HG03558 (cell line): Measurements from ENCODE around the gene ZNF691.
A peak's percentile ranks its signal among the peaks of the same experiment; 100 is the strongest.
"Not testable (repeated sequence)": the region's sequence is repeated elsewhere in the genome, so short reads cannot be mapped to it uniquely, and the experiment has no call there.

Experiments used
- ATAC-seq: cut with Tn5 transposase; IDR thresholded peaks from one replicate; pipeline ENCODE4 v1.9.1; 2021; ENCODE audit warnings: moderate number of reproducible peaks; ENCODE audit not compliant: unreplicated experiment; ENCODE audit errors: extremely low read depth

Gene ZNF691, protein sequence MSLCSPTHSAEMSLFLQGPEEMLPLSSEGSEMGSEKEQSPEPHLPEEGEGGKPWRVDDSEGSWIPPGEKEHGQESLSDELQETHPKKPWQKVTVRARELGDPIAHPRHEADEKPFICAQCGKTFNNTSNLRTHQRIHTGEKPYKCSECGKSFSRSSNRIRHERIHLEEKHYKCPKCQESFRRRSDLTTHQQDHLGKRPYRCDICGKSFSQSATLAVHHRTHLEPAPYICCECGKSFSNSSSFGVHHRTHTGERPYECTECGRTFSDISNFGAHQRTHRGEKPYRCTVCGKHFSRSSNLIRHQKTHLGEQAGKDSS

DNA sequence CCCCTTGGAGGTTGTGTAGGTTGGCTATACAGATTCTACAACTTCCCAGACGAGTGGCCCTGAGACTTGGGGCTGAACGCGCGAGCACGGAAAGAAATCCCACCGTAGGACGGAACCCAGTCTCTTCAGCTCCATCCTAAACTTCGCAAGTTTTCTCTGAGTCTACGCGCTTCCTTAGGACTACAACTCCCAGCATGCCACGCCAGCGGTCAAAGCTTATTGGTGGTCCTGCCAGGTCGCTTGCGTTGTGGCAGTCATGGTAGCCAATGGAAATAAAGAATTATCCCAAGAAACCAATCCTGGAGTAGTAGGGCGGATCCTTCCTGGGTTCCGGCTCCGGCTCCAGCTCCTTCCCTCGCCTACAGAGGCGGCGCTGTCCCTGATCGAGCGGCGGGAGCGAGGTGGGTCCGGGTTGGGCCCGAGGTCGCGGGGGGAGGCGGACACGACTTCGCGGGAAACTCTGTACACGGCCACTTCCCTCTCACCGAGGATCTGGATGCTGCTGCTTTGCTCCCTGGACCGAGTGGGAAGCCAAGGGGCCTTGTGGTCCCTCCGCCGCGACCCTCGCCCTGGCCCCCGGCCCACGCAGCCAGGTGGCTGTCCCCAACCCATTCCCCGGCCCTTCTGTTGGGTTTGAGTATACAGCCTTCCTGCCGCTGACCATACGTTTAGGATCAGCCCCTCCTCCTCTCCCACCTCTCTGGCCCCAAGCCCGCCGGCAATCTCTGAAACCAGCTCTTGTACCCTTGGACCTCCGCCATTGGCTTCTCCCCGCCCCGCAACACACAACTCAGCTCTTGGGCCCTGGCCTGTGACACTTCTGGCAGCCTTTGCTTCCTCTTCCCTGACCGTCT, at the start of gene ZNF691:
Gene ZNF691 (plus strand): TSS at position 357 of the 854 bp plus-strand sequence. CDS start 3,046 bp downstream, outside the sequence.
- peak; percentile 70 for ATAC-seq

DNA sequence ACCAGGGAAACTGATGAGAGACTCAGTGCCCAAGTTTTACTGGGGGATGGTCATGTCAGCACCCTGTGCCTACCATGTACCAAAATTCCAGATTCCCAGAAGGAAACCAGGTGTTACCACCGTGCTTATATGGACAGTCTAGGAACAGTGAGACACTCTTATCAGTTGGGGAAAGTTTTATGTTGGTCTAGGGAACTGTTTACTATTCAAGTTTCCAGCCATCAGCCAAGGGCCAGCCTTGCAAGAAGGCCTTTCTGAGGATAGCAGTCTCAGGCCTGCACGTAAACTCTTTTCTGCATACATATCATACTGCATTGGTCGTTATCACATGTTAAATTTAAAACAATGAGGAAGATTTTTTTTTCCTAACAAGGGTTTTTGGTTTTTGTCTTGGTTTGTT, 49.0 kb upstream of the ZNF691 start:
- no peak for ATAC-seq

DNA sequence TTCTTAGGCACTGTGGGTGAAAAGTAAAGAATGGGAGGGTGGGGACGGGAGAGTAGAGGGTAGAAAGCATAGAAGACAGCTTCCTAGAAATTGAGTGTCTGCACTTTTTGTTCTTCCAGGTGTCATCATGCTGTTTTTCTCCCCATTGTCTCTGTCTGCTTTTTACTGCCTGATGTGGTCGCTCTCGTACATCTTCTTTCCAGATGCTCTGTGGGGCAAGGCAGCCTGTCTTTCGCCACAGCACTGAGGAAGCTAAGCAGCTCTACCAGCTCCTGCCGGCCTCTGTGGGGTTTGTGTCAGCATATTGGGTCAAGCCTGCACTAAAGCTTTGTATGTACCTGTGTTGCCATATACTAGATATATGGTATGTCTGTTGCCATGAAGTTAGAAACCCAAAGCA, 48.4 kb upstream of the ZNF691 start:
- ATAC-seq: no peak

DNA sequence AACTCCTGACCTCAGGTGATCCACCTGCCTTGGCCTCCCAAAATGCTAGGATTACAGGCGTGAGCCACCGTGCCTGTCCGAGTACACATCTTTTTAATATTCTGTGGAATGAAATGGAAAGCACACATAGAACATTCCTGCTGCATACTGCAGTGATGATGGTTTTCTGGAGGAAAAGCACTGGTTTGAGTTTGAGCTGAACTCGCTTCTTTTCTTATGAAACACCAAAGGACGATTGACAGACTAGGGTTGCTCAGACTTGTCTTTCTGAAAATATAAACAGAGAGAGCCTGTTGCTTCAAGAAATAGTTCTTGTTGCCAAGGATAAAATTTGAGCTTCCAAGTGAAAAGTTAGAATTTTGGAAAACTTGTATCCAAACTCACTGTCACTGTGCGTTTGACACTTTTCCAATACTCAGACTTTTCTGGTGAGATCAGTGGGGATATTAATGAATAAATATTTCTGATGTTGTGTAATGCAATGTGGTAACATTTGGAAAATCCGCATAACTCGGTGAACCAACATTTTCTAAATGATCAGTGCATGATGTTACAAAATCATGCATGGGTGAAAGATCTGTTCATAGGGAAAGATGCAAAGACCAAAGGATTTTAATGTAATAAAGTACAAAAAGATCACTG, 44.5 kb upstream of the ZNF691 start:
- ATAC-seq: no peak

DNA sequence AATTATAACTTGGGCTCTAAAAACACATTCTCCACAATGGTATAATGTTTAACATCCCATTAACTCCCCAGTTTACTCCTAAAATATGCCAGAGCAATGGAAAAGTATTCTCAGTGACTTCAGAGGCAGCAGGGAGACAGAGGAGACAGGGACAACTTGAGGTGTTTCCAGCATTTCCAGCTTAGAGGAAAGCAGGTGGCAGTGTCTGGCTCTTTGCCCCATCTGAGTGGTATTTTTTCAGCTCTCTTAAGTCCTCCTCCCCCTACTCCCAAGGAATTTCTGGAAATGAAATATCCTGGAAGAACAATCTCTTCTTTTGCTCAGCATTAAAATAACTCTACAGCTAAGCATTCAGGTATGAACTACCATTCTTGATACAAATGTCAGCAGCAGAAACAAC, 40.2 kb upstream of the ZNF691 start:
- no peak for ATAC-seq

DNA sequence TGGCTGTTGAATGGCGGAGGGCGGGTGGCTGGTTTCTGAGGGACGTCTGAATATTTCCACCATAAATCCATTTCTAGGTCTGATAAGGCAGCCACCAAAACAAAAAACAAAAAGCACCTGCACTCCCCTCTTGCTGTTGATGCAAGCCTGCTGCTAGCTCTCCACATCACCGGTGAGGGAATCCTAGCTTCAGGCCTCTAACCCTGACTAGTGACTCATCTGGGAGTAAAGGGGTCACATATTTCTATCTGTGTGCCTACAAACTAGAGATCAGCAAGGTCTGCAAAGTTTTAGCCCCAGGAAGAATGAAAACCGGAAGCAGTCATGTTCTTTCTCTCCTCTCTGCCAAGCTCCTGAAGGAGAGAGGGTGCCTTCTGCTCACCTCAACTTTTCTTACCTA, 39.8 kb upstream of the ZNF691 start:
- no peak for ATAC-seq

DNA sequence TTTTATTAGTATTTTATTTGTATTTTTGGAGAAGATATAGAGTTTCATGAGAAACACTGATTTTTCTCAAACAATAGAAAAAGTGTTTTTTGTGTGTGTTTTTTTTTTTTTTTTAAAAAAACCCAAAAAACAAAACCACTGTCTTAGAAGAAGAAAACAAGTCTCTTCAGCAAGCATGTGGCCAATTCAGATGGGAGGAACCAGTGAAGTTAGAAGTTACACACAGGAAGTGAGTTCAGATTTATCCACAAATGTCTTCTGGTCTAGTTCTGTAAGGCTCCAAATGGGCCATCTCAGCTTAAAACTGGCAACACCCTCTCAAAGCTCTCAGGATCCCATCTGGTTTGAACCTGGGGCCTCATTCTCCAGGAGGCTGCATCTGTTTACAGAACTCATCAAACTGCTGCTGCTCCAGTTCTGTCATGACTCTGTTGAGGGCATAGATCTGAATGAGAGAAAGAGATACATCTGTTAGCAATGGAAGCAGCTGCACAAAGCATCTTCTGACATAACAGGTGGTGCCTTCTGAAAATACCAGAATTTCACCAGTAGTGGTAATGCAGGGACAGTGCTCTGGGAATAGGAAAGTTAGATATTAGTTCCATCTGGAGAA, 39.3 kb upstream of the ZNF691 start:
- no peak for ATAC-seq

DNA sequence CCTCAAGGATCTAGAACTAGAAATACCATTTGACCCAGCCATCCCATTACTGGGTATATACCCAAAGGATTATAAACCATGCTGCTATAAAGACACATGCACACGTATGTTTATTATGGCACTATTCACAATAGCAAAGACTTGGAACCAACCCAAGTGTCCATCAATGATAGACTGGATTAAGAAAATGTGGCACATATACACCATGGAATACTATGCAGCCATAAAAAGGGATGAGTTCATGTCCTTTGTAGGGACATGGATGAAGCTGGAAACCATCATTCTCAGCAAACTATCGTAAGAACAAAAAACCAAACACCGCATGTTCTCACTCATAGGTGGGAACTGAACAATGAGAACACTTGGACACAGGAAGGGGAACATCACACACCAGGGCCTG, 31.6 kb upstream of the ZNF691 start:
- not testable (repeated sequence) for ATAC-seq

DNA sequence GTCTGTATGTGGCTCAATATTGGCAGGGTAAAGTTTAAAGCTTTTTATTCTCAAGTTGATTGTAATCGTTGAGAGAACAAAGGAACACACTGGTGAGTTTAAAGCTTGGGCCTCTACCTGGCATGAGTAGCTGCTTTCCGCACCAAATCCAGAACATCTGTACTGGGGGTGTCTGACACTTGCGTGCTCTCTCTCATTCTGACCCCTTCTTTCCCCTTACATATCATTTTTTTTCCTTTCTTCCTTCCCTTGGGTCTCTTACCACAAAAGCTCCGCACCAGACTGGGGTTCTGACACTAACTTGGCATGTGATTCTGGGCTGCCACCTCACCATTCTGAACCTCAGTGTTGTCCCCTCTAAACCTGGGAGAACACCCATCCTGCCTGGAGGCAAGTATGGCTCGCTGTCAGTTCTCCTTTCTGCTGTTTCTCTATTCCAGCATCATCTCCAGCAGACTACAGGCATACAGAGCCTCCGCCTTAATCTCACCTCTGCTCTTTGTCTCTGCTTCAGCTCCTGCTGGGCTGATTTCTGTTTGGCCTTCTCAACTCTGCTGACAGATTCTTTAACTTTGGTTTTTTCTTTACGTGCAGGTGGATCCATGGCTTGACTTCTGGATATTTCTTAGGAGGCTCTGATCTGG, 30.4 kb upstream of the ZNF691 start:
- no peak for ATAC-seq

DNA sequence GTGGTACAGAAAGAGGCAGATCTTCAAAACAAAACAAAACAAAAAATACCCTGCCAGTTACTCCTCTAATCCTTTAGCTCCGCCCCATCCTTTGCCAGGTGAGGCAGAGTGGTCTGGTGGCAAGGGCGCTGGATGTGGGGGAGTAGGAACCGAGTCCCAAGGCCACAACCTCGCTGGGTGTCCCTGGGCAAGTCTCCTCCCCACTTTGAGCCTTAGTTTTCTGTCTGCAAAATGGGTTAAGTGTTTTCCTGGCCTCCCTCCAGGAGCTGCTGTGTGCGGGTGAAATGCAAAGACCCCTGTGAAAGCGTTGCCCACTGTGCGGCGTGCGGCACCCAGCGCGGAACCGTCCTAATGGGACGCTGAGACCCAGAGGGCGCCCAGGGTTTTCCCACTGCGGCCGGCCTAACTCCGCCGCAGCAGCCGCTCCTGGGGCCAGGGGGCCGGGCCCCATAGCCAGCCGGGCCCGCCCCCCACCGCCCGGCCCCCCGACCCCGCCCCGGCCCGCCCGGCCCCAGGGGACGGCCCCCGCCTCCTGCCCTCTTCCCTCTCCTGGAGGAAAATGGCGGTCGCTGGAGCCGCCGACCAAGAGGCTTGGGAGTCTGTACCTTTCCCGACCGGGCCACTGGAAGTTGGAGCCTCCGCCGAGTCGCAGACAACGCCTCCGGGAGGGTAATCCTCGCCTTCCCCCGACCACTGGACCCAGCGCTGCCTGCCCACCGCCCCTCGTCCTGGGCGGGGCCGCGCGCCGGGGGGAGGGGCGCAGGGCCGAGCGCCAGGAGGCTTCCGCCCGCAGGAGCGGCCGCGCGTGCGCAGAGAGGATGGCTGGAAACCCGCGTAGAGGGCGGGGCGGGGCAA, 29.6 kb upstream of the ZNF691 start, which contains the start of the genes ERMAP and SVBP:
Gene ERMAP (plus strand): TSS at position 538 of the 855 bp plus-strand sequence. CDS start 13,327 bp downstream, outside the sequence.
Gene SVBP (minus strand): TSS at position 813 of the 855 bp plus-strand sequence. CDS start 853 bp downstream, outside the sequence.
- peak; percentile 42 for ATAC-seq

DNA sequence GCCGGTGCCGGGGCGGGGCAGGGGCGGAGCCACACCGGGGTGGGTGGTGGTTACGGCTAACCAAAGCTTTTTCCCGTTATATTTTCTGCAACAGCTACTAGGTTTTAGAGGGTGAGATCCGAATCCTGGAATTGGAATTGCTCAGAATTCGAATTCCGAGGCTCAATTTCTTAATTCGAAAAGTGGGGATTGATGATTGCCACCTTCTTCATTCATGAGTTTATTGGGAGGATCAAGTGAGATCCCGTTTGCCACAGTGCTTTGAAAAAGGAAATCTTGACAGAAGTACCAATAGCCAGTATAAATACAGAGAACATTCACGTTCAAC, 29.0 kb upstream of the ZNF691 start:
- no peak for ATAC-seq

DNA sequence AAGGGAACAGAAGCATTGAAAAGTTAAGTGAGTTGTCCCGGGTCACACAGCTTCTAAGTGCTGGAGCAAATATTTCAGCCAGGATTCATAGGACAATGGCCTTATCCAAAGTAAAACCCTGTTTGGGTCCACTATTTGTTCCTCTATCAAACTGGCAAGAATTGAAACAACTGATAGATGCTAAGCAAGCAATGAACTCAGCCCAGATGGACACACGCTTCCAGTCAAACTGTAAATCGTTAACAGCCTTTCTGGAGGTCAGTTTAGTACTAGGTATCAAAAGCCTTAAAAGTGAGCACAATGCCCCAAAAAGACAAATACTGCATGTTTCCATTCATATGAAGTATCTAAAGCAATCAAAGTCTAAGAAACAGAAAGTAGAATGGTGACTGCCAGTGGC, 28.4 kb upstream of the ZNF691 start:
- no peak for ATAC-seq

DNA sequence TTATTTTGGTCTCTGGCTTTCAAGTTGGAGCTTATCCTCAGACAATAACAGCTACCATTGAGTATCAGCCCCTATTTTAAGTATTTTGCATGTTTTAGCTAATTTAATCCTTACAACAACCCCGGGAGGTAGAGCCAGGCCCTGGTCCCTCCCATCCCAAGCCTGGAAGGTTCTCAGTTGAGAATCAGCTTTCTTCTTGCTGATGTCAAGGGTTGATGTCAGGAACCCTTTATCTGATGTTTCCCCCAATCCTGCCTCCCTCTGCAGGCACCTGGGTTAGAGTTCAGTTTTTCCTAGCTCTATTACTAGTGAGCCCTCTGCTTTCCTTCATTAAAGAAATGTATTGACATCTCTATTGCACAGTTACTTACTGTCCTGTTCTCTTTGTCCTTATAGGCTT, 25.6 kb upstream of the ZNF691 start:
- ATAC-seq: no peak

DNA sequence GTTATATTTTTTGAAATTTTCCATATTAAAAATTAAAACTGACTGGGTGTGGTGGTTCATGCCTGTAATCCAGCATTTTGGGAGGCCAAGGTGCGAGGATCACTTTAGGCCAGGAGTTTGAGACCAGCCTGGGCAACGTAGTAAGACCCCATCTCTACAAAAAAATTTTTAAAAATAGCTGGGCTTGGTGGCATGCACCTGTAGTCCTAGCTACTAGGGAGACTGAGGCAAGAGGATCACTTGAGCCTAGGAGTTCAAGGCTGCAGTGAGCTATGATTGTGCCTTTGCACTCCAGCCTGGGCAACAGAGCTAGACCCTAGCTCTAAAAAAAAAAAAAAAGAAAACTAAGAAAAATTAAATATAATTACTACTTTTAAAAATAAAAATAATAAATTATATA, 24.7 kb upstream of the ZNF691 start:
- no peak for ATAC-seq

DNA sequence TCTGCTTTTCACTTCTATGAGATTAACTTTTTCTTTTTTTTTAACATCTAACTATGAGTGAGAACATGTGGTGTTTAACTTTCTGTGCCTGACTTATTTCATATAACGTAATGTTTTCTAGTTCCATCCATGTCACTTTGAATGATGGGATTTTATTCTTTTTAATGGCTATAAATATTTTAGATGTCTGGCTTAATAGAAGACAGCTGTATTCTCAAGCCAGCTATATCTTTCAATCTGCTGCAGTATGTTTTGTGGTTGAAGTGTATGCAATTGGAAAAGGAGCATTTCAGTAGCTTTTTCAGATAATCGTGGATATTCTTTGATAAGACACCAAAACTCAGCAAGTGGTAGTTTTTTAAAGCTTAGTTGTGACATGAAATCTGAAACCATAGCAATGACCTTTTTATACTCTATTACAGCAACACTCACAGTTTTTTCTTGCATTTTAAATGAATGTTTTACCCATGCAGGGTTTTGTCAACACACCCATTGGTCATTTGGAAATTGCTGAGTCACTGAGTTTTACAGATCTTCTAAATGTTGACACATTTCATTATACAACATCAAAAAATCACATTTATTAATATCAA, 23.5 kb upstream of the ZNF691 start:
- no peak for ATAC-seq

DNA sequence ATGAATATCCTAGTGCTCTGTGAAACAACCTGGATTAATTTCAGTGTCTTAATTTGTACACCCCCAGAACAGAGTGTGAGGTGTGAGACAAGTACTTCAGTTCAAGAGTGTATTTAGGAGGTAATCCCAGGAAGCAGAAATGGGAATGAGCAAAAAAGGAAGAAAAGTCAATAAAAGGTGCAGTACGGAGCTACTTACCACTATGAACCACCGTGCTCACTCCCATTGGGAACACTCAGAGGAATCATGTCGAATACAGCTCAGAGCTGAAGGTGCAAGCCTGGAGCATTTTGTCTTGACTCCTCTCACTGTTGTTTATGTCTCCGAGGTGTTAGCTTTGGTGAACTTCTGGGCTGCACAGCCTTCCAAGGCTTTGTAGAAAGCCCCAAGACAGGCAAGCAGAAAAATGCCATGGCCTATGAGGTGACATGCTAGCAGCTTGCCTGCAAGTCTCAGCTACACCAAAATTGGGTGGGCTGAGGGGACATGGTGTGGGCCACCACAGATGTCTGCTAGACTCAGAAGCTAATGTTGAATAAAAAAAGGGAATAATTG, 21.9 kb upstream of the ZNF691 start:
- ATAC-seq: no peak

DNA sequence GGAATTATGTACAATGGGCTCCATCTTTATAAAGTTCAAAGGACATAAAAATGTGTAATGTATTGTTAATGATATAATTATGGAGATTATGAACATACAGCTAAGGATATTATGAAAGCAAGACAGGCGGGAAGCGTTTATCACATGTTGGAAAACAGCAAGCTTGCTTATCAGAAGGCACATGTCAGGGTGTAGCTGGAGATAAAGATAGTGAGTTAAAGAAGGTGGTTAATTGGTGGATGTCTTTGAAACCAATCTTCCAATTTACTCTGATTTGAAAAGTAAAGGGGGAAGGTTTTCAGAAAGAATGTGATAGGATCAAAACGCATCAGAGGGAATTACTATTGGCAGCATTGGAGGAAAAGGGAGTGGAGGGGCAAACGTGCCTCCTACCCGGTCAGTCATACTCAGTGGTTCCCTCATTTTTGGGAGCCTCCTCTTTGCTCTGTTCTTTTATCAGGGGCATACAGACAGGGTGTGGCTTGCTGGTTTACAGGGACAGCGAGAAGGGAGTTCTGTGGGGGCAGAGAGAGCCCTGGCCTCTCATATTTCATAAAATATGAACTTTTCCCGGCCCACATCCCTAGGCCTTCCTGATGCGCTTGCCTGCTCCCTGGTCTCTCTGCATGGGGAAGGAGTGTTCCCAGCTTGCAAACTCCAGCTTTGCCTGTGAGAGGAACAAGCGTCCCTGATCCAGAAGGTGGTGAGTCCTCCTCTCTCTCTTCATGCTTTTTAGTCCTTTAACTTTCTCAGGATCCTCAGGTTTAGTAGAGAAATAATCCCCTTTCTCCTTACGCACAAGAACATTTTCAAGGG, 21.2 kb upstream of the ZNF691 start:
- no peak for ATAC-seq

DNA sequence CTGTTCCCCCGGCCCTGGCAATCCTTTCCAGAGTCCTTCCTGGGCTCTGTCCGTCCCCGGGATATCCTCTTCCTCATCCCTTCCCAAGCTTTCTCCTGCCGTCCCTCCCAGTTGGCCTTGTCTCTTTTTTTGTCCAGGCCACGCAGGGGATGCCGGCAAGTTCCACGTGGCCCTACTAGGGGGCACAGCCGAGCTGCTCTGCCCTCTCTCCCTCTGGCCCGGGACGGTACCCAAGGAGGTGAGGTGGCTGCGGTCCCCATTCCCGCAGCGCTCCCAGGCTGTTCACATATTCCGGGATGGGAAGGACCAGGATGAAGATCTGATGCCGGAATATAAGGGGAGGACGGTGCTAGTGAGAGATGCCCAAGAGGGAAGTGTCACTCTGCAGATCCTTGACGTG, 15.8 kb upstream of the ZNF691 start:
- no peak for ATAC-seq
